Stimulated activated CD8-positive, alpha-beta memory T cell treated with anti-CD3 and anti-CD28 coated beads, Interleukin-2, amount 100 ng/mL, for 1 hour (primary cell): ENCODE data around the gene COP1.

Experiments
- DNase-seq, 2 donors: peaks; one replicate each; pipeline ENCODE4 v3.0.0-alpha.2; 2020; ENCODE audit warnings: low read depth in 2 of 2

The COP1 gene

DNA sequence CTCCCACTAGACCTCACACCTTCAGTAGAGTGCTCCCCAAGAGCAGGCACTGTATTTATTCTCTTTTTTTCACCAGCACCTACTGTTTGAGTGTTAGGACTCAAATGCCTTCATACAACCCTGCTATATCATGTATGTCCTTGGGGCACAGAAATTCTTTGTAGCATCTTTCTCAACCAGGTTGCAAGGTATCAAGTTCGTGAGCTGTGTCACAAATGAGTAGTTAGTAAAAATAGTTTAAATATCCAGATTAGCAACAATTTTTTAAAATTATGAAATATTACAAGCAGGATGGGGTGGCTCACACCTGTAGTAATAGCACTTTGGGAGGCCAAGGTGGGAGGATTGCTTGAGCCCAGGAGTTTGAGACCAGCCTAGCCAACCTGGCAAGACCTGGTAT lies 311.1 kb downstream of the COP1 start:
- DNase-seq, result no peak
